ENCODE measurements around the gene ERBB4.

ERBB4 gene

DNA sequence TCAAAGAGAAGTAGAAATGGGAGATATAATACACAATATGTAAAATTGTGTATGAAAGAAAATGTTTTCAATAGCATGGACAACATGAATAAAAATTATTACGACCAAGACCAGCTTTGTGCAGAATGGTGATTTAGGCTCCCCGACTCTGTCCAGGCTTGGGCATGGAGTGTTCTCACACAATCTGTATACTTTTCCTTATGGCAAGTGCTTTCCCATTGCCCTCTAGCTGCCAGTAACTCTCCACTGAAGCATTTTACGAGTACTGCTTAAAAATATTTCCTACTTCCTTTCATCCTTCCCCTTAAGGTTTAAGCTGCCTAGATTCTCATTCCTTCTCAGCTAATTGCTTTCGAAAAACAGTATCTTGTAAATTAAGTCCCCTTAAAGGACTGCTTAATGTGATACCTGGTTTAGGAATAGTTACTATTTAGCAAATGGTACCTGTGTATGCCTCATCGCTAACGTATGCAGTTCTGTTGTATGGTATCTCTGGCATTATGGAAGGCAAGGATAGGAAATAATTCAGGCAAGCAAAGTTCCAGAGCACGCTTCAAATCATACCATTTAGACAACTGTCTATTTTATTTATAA lies 714.6 kb downstream of the ERBB4 start:
- DNase-seq (ENCODE audit: low read depth) = no peak

DNA sequence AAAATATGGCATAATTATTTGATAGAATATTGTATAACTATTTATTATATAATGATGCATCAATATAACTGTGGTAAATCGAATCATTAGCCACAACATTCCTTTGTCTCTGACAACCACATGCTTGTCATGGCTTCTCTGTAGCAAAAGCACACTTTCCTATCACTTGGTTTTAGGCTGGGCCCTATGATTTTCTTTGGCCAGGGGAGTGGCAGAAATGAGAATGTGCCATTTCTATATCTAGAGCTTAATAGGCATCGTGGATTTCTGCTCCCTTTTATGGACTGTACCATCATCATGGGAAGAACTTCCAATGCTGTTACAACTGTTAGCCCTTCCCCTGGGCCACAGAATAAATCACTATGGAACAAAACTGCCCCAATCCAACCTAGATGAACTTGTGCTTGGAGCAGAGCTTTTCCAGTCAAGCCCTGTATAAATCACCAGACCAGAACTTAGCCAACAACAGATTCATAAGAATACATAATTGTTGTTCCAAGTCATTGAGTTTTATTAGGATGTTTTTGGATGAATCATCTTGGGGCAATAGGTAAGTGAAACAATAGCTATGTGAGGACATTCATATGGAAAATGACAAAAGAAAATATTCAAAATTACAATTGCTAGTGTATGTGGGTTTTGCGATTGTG lies 715.8 kb downstream of the ERBB4 start:
- DNase-seq (ENCODE audit: low read depth) = no peak

DNA sequence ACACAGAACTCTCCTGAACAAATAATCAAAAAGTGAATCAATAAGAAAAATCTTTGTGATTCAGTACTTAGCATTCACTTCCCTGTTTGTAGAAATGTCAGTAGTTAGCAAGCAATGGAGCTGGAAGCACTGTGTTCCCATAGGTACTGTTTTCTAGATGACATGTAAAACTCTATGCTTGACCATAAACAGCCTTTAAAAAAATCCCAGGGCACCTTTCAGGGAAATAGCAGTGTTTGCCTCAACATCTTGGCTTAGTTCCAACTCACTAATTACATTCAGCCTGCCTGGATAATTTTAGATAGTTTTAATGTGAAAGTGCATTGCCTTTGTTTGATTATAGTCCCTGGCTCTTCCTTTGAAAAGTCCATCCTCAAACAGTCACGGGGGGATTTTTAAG lies 721.8 kb downstream of the ERBB4 start:
- no peak for DNase-seq (ENCODE audit: low read depth)

DNA sequence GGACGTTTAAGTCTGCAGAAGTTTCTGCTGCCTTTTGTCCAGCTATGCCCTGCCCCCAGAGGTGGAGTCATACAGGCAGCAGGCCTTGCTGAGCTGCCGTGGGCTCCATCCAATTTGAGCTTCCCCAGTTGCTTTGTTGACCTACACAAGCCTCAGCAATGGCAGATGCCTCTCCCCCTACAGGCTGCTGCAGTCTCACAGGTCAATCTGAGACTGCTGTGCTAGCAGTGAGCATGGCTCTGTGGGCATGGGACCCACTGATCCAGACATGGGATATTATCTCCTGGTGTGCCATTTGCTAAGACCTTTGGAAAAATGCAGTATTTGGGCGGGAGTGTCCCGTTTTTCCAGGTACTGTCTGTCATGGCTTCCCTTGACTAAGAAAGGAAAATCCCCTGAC lies 726.0 kb downstream of the ERBB4 start:
- DNase-seq (ENCODE audit: low read depth) = no peak

DNA sequence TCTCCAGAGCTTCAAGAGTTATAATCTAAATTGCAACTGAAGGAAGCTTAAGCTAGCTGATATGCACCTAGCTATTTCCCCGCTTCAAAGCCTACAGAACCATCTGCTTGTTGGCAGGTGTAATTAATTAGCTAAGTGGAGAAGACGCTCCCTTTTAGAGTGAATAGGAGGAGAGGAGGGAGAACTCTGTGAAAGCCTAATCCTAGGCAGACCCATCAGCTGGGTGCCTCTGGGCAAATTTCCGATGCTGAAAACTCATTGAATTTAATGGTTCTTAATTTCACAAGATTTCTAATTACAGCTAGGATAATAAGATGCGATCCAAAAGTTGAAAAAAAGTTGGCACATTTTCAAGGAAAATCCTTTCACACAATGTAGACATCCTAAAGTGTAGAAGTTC lies 735.9 kb downstream of the ERBB4 start:
- no peak for DNase-seq (ENCODE audit: low read depth)

DNA sequence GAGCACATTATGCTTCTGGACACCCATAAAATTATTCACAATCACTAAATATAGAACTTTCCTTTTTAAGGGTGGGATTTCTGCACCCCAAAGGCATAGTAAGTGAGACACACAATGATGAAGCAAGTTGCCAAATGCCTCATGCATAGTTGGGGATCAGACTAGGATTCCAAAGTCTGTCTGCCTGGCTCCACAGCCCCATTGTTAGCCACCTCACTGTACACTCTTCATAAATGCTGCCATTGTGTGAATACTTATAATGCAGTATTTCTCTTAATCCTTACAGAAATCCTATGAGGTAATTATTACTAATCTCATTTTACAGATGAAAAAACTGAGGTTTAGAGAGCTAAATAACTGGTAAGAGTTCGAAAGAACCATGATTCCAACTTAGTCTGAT lies 738.6 kb downstream of the ERBB4 start:
- DNase-seq (ENCODE audit: low read depth) = no peak

DNA sequence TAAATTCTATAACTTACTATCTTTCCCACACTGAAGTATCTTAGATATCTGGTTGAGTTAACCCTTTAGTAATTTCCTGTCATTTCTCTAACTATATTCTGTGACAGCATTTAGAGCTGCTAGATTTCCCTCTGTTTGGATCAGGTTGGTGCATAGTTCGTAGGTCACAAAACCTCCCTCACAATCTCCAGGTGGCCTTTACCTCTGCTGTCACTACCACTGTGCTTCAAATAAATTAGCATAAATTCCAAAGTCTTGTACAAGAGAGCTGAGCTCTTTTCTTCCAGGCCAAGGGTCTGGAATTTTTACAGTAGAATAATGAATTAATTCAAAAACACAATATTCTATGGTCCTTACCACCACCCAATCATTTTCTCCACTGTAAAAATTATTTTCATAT lies 739.7 kb downstream of the ERBB4 start:
- DNase-seq (ENCODE audit: low read depth) = no peak

DNA sequence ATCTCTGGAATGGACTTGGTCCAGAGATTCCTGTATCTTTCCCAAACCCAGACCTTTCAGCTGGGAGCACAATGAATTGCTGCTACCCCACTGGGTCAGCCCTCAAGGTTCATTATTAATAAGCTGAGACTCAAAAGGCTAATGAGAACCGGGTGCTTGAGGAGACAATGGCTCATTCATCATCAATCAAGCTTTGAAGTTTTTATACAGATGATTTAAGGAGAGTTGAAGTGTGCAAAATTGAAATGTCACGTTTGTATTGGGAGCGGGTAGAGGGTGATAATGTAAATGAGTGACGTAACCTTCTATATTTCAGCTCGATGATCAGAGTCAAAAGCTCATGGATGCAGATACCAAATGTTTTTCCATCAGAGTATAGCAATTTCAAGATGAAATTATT lies 744.9 kb downstream of the ERBB4 start:
- no peak for DNase-seq (ENCODE audit: low read depth)

DNA sequence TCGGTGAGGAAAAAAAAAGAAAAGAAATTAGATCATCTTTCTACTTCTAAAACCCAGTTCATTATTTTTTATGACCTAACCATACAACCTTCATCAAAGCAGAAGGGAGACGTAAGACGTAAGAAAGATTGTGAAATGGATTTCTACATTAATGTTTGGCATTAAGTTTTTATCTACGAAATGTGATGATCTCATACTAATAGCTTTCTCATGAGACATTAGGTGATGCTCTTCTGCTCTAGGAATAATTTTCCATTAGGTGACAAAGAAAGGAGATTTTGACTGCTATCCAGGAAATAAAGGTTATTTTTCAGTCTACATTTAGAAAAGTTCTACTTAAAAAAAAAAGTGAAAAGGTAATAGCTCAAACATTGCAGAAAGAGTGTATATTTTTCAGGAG lies 748.6 kb downstream of the ERBB4 start:
- no peak for DNase-seq (ENCODE audit: low read depth)

DNA sequence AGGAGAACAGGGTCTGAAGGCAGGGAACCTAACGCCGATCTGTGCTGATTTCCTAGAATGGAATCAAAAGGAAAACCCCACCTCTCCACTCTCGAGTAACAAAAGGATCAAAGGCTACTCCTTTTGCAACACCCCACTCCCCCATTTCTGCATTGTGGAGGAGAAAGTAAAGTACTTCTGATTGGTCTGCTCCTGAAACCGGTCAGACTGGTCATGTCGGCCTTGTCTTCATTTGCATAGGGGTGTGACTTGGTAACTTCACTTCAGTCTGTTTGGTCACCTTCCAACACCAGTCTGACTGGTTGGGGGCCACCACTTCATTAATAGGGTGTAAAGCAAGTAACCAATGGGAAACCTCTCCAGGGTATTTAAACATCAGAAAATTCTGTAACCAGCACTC lies 771.9 kb downstream of the ERBB4 start:
- no peak for DNase-seq (ENCODE audit: low read depth)

DNA sequence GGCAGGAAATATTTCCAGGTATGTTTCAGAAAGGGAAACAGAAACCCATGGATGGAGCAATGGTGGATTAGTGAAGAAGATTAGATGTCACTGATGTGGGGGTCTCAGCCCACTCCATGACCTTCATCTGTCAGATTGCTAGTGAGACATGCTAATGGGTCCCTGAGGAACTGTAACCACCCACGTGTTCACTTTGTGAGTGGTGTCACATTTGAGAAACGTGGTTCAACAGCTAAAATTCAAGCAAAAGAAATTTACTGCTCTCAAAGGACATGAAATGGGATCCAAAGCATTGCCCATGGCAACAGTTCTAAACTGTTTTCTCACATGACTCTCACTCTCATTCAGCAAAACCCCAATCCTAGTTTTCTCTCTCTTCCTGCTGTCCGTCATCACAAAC lies 776.1 kb downstream of the ERBB4 start:
- no peak for DNase-seq (ENCODE audit: low read depth)

DNA sequence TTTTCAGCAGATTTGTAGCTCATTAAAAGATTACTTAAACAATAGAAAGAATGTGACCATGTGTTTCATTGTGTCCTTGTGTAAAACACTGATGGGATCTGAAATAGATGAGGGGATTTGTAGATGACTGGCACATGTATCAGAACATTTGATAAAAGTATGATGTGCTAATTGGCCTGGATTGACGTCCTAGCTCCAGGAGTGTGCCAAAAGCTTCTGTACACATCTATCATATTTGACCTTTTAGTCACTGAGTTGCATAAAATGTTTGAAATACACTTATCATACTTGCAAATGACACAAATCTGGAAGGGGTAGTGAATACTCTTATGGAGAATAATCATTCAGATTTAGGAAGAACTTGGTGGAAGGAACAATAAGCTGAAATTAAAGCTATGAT lies 778.5 kb downstream of the ERBB4 start:
- DNase-seq (ENCODE audit: low read depth) = no peak

DNA sequence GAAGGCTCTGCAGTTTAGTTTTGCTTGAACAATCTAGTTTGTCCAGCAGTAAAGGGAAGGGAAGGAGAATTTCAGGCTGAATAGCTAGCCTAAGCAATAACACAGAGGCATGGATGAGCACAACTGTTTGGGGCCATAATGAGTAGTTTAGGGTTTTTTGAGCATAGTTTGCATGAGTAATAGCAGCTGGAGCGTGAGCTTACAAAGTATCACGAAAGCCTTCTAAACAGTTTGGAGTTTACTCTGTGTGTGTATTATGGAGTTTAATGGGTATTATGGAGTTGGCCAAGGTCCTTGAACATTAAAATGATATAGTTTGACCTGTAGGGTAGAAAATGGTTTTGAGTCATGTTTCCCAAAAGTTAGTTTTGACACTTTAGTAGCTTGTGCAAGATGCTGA lies 782.3 kb downstream of the ERBB4 start:
- DNase-seq (ENCODE audit: low read depth) = no peak

DNA sequence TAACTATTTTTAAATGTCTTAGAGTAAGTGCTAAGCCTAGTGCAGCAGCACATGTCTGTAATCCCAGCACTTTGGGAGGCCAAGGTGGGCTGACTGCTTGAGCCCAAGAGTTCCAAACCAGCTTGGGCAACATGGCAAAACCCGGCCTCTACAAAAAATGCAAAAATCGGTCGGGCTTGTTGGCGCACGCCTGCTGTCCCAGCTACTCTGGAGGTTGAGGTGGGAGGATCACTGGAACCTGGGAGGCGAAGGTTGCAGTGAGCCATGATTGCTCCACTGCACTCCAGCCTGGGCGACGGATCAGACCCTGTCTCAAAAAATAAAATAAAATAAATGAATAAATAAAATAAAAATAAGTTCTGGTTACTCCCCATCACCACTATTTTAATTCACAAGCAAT lies 783.4 kb downstream of the ERBB4 start:
- no peak for DNase-seq (ENCODE audit: low read depth)

DNA sequence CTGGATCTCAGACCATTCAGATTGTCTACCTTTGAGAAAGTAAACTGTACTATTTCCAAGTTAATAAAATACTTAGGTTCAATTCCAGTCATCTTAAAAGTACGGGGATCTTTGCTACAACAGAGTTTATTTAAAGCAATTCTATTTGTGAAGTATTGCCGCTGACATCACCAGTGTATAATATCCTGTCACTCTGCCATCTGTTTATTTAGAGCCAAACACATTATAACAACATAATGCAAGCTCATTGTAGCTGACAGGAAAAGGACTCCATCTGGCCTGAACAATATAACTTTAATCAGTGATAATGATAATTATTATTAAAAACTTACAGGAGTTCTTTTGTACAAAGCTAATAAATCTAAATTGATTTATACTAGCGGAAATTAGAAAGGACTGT lies 786.8 kb downstream of the ERBB4 start:
- no peak for DNase-seq (ENCODE audit: low read depth)

DNA sequence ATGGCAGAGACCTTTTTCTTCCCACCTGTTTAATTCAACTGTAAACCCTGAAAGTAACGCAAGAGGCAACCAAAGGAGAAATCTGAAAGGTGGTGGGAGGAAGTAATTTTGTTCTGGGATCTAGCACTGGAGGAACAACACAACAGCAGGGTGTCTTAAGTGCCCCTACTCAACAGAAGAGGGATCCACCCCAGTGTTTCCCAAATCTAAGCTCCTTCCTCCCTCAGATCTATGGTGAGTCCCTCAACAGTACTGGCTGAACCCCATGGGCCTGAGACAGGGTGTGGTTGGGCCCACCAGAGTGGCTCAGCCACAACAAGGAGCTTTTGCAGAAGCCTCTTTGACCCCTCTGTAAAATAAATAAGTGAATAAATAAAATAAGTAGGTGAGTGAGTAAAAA lies 790.3 kb downstream of the ERBB4 start:
- no peak for DNase-seq (ENCODE audit: low read depth)

DNA sequence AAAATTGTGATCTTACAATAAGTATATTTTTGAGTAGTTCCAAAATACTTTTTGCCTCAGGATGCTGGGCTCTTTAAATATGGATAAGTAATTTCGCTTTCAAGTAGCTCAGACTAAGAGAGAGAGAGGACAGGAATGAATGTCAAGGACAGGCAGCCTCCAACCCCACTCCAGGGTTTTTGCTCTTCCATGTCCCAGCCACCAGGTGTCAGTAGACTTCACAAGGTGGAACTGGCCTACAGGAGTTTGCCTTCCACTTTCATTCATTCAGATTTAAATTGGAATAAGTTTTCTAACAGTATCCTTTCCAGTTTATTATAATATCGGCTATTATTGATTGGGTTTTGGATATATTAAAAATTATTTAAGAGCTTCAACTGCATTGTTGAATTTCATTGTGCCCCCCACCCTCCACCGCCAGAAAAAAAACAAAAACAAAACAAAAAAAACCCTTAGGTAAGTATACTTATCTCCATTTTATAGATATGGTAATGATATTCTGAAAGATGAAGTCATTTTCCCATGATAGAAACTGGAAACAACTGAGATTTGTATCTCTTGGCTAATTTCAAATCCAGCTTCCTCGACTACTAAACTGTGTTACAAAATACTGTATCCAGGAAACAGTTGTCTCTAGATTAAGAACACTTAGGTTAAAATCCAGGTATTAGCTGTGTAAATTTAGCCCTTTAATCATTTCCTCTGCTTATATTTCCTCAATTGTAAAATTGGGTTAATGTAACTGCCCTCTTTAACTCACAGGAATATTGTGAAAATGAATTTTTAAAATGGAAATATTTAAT lies 793.1 kb downstream of the ERBB4 start:
- DNase-seq (ENCODE audit: low read depth) = no peak

DNA sequence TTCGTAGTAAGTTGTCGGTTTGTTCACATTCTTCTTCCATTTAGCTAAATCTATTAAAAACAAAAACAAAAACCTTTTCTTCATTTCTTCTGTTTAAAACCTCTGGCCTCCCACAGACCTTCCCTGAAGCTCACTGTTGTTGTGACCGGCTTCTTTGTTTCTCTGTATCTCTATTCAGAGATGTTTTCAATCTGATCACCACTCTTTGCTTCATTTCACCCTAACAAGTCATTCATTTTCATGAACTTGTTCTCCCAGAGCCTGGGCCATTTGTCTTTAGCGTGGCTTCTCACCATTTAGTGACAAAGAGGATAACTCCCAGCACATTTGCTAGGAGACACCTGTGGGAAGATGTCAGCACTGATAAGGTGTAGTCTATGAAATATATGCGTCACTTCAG lies 794.2 kb downstream of the ERBB4 start:
- DNase-seq (ENCODE audit: low read depth) = no peak

DNA sequence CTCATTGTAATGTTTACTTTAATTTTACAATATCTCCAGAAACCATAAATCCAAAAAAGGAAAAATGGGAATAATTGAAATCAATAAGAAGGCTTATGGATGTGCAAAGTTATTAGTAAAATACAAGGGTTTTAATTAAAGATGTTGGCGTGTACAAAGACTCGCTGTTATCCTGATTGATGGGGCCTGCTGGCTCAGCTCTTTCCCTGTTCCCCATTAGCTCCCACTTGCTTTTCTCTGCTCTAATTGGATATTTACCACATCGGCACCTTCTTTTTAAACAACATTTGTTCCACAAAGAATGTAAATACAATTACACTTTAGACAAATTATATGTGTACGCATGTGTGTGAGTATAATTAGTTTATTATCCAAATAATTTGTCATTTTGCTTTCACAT lies 796.6 kb downstream of the ERBB4 start:
- no peak for DNase-seq (ENCODE audit: low read depth)

DNA sequence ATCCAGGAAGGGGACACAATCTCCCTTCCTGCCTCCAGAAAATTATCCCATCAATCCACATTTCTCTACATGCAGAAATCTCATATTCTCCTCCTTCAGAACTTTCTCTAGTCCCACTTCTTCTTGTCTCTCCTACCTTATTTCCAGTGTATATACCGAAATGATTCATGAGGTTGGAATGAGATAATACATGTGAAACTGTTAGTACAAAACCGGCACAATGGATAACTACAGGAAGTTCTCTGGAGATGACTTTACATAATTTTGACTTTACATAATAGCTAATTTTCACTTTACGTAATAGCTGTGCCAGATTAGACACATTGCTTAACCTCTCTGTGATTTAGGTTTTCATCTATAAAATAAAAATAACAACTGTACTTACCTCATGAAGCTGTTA lies 801.3 kb downstream of the ERBB4 start:
- DNase-seq (ENCODE audit: low read depth) = no peak

DNA sequence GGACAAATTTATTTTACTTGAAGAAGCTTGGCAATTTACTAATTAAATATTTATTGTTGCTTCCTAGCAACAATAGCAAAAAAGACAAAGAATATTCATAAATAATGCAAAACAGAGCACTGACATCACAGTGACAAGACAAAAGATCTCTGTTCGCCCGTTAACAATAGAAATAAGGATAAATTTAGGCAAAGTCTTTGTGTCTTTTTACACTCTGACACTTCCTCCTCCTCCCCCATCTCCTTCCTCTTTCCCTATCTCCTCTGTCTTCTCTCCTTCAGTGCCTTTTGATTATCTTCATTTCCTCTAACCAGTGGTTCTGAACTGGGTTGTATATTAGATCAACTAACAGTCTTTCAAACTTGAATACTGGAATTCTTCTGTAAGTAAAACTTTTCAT lies 808.4 kb downstream of the ERBB4 start:
- DNase-seq (ENCODE audit: low read depth) = no peak

DNA sequence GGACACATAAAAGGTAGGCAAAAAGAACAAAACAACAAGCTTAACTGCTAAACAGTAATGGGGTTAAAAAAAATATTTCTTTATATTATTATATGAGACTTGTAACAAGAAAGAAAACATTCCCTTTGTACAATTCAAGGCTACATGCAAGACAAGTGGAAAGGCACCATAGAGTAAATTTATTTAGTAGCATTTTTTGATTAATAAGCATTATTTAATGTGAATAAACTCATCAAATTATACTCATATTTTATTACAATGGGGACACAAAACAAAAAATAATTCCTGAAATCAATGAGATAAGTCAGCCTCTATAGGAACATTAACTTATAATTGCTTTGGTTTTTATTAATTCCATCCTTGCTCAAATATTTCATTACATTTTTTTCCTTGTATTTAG lies 809.2 kb downstream of the ERBB4 start:
- no peak for DNase-seq (ENCODE audit: low read depth)

DNA sequence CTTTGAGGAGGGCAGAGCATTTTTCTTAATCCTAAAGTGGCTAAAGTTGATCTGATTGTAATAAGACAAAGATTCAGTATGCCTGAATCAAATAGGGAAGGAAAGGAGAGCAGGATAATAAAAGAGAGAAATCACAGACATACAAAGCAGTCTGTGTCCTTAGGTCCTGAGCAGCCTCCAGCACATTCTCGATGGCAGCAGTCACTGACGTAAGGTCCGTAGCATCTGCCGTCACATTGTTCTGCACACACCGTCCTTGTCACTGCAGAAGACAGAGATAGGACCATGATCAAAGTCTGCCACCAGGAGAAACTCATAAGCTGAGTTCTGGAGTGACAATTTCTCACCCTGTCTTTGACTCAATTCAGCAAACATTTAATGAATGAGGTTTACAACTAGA lies 813.7 kb downstream of the ERBB4 start:
- DNase-seq (ENCODE audit: low read depth) = no peak

DNA sequence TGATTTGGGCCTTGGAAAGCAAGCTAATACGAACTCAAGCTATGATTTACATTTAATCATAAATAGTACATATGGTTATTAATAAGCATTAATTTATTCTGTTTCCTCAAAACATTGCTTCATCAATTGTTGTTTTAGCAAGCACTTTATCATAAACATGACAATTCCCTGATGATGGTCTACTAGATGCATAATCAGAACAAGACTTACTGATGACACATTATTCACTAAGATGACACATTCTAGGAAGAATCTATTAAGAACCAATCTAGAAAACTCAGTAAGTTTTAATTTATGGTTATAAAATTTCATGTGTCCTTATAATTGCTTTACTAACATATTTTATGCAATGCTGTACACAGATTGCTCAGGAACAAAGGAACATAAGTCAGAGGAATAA lies 815.2 kb downstream of the ERBB4 start:
- no peak for DNase-seq (ENCODE audit: low read depth)

Data from stimulated activated CD8-positive, alpha-beta memory T cell treated with anti-CD3 and anti-CD28 coated beads, Interleukin-7, amount 100 ng/mL, for 24 hours (primary cell).